ENCODE results near the gene ABHD14A. TPM values are rescaled to one million over a fixed set of nuclear protein-coding genes. Genes with fewer than 3 reads are reported as not detected.

ABHD14A gene
- total and polyA plus RNA-seq, 8 donors = 7.0 to 20.8 (median 15.4) TPM; not detected in 2

DNA sequence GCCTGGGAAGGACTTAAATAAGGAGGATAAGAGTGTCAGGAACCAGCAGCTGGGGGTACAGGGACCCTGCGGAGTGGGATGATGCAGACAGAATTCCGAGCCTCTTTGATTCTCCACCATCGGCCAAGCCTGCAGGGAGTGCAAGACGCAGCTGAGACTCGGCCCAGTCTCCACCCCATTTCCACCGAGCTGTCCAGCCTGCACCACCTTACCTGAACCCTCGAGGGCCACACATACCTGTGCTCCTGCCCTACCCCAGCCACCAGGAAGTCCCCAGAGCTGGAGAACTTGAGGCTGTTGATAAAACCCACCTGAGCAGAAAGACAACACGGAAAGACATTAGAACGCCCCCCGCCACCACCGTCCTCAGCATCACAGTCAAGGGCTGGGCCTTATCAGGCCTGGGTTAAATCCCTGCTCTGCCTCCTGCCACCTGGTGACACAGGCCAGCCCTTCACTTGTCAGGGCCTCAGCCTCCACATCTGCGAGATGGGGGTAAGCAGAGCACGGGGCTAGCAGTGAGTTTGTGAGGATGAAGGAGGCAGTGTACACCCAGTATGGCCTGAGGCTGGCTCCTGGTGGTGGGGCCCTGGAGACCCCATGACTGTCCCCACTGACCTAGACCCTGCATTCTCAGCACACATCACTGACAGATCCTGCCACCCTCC, 41.3 kb upstream of the ABHD14A start:
- no peak for DNase-seq
- no peaks in the 10 kb centered on the region for H3K9me3 ChIP-seq
- no peak for TF ChIP-seq EP300 (IDR thresholded peaks at IDR 0.05)

DNA sequence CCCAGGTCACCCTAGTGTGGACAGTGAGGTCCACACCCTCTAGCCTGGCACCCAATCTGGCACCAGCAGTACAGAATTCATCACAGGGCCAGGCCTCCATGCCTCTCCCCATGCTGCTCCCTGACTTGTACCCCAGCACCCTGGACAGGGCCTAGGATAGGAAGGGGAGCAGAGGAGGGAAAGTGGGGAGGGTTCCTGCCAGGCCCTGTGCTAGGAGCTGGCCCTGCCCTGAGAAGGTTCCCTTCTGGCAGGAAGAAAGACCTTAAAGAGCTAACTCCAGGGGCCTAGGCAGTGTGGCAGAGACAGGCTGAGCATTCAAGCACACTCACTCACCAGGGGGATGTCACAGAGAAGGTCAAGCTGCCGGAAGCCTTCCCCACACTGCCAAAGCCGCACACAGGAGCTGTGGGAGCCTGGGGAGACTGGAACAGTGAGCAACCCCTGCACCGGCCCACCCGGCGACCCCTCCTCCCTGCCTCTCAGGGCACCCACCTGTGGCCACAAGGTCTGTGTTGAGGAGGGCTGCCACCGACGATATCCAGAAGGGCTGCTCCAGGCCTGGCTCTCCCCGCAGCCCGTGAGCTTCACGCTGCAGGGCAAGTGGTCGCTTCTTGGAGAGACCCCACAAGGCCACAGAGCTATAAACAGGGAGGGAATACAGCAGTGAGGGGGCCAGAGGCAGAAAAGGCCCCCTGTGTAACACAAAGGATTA, 40.6 kb upstream of the ABHD14A start:
- Histone ChIP-seq H3K4me1 (no peaks in the 10 kb centered on the region), H3K27me3 (no peaks in the 10 kb centered on the region), H3K27ac (no peak overlapping the region), H3K9me3 (no peaks in the 10 kb centered on the region), H3K36me3 (peaks cover 50 to 87% (median 74%) of the 10 kb centered on the region in 4 donors), H3K4me3 (no peak overlapping the region)
- intact Hi-C loops (cut with DNase I; ENCODE audit: low total_unique reads) = no loop called here
- 94 to 98% (median 96%) methylated on average over 8 to 11 of the region's 11 CpGs for WGBS, 5 donors
- peak; percentile 6 to 17 for DNase-seq
- TF ChIP-seq EP300 (IDR thresholded peaks at IDR 0.05) (no peak), POLR2A (IDR thresholded peaks at IDR 0.05) (no peak), POLR2AphosphoS5 (IDR thresholded peaks at IDR 0.05) (no peak)
- TF ChIP-seq, protein P1, sequence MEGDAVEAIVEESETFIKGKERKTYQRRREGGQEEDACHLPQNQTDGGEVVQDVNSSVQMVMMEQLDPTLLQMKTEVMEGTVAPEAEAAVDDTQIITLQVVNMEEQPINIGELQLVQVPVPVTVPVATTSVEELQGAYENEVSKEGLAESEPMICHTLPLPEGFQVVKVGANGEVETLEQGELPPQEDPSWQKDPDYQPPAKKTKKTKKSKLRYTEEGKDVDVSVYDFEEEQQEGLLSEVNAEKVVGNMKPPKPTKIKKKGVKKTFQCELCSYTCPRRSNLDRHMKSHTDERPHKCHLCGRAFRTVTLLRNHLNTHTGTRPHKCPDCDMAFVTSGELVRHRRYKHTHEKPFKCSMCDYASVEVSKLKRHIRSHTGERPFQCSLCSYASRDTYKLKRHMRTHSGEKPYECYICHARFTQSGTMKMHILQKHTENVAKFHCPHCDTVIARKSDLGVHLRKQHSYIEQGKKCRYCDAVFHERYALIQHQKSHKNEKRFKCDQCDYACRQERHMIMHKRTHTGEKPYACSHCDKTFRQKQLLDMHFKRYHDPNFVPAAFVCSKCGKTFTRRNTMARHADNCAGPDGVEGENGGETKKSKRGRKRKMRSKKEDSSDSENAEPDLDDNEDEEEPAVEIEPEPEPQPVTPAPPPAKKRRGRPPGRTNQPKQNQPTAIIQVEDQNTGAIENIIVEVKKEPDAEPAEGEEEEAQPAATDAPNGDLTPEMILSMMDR (IDR thresholded peaks at IDR 0.05) = no peak

More for the DNA sequence above, 41.3 kb upstream of the ABHD14A start:
- peaks cover 50 to 80% (median 70%) of the 10 kb centered on the region in 4 donors for H3K36me3 ChIP-seq
- intact Hi-C loops (cut with DNase I; ENCODE audit: low total_unique reads) = no loop called here
- H3K4me3 ChIP-seq = no peak overlapping the region
- H3K4me1 ChIP-seq = no peaks in the 10 kb centered on the region
- WGBS, 5 donors = 90 to 95% (median 94%) methylated on average over 12 to 13 of the region's 13 CpGs
- H3K27me3 ChIP-seq = no peaks in the 10 kb centered on the region
- H3K27ac ChIP-seq = no peak overlapping the region

DNA sequence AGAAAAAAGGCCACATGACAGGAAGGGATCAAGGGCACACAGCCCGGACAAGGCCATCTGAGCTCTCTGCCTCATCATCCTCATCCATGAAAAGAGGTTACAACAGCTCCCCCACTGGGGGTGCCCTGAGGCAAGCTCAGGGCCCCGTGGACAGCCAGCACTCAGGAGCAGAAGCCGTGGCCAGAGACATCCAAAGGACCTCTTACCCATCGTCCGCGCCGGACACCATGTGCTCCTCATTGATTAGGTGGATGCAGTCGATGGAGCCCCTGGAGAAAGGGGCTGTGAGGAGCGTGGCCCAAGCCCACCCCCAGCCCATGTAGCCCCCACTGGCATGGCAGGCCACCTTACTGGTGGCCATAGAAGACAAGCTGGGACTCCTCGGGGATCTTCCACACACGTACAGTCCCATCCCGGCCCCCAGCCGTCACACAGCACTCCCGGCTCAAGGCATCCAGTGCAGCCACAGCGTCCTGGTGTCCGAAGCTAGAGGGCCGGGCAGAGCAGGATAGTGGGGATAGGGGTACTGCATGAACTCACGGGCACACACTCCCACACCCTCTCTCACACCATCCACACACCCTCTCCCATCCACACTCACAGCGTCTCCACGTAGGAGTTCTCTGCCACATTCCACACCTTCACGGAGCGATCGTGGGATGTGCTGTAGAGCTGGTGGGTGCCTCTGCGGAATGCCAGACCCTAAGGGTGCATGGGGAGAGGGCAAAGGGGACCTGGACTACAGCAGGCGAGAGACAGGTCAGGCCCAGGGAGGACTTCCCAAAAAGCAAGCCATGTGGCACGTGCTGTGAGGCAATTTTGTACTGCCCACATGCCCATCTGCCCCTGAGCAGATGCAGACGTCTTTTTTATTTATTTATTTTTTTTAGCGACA, 39.6 kb upstream of the ABHD14A start:
- WGBS, 5 donors = 88 to 96% (median 94%) methylated on average over 27 to 28 of the region's 28 CpGs
- H3K27me3 ChIP-seq = no peaks in the 10 kb centered on the region
- peaks cover 50 to 89% (median 74%) of the 10 kb centered on the region in 4 donors for H3K36me3 ChIP-seq
- peak; percentile 1 to 20 for DNase-seq
- H3K4me1 ChIP-seq = peaks cover 2 to 6% (median 5%) of the 10 kb centered on the region in 4 donors
- H3K4me3 ChIP-seq = no peak overlapping the region
- H3K27ac ChIP-seq = no peak overlapping the region
- intact Hi-C loops (cut with DNase I; ENCODE audit: low total_unique reads) = no loop called here
- no peaks in the 10 kb centered on the region for H3K9me3 ChIP-seq
- TF ChIP-seq POLR2AphosphoS5 (IDR thresholded peaks at IDR 0.05) (no peak), POLR2A (IDR thresholded peaks at IDR 0.05) (no peak), EP300 (IDR thresholded peaks at IDR 0.05) (no peak)
- TF ChIP-seq, protein P1 (IDR thresholded peaks at IDR 0.05) = no peak

DNA sequence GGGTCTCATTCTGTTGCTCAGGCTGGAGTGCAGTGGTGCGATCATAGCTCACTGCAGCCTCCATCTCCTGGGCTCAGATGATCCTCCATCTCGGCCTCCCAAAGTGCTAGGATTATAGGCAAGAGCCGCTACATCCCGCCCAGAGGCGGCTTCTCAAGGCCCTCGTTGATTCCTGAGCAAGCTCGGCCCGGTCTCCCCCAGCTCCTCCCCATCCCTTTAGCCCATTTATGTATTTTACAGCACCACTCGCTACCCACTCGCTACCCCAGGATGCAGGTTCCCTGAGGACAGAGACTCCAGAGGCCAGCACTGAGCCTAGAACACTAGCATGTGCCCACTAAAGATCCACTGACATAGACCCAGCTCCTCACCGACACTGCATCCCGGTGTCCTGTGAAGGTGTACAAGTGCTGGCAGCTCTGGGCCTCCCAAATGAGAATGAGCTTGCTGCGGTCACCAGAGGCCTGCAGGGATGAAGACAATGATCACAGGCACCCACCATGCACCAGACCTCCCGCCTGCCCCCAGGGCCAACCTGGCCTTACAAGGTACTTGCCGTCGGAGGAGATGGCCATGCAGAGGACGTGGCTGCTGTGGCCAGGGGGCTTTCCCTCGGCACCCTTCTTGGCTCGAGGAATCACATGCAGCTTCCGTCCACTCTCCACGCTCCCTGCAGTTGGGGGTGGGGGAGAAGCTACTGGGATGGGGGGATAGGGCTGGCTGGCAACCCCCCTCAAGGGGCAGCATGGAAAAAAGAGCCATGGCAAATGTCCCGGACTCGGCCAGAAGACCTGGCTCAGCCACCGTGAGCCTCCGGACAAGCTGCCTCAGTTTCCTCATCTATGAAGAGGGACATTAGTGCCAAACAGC, 38.7 kb upstream of the ABHD14A start:
- H3K36me3 ChIP-seq = peaks cover 50 to 83% (median 74%) of the 10 kb centered on the region in 4 donors

More for the DNA sequence above, 38.7 kb upstream of the ABHD14A start:
- Histone ChIP-seq H3K27ac (no peak overlapping the region), H3K27me3 (no peaks in the 10 kb centered on the region), H3K4me3 (no peak overlapping the region), H3K4me1 (peaks cover 11 to 15% (median 13%) of the 10 kb centered on the region in 4 donors), H3K9me3 (no peaks in the 10 kb centered on the region)
- WGBS, 5 donors = 93 to 98% (median 97%) methylated on average over 22 to 25 of the region's 25 CpGs
- TF ChIP-seq, protein P1 (IDR thresholded peaks at IDR 0.05) = no peak
- TF ChIP-seq POLR2AphosphoS5 (IDR thresholded peaks at IDR 0.05) = no peak
- TF ChIP-seq POLR2A (IDR thresholded peaks at IDR 0.05) = no peak
- TF ChIP-seq EP300 (IDR thresholded peaks at IDR 0.05) = no peak
- intact Hi-C loops (cut with DNase I; ENCODE audit: low total_unique reads) = no loop called here
- peak; percentile 1 to 22 for DNase-seq

Data from stomach (tissue), 9 donors.